Measurements from ENCODE around the gene RBMX.

The RBMX gene

GRCh38 chrX:136828830-136829229 lies 51.7 kb downstream of the RBMX start:
- peak; percentile 63 for DNase-seq

- DNase-seq: no peak
These were observed 53.5 kb downstream of the RBMX start for GRCh38 chrX:136827026-136827425.

- DNase-seq: peak; percentile 24
These were observed 54.8 kb downstream of the RBMX start for GRCh38 chrX:136825771-136826170.
